Measurements from ENCODE around the gene UEVLD. TPM values are rescaled to one million over a fixed set of nuclear protein-coding genes. Genes with fewer than 3 reads are reported as not detected.

The UEVLD gene
- 12.6 to 15.6 TPM (median 14.8 TPM) in 3 replicates for total RNA-seq

GRCh38 chr11:18588297-18589252, at the start of gene UEVLD:
UEVLD (minus strand) TSS chr11:18588734; CDS start chr11:18588654, 80 bp downstream.
- Mint-ChIP-seq H3K4me1 (peaks cover 10% of the 10 kb centered on the region), H3K36me3 (no peaks in the 10 kb centered on the region), H3K9me3 (no peaks in the 10 kb centered on the region), H3K27me3 (ENCODE audit: low read depth) (no peaks in the 10 kb centered on the region), H3K4me3 (no peak within 1 kb of the TSS), H3K27ac (no peak within 1 kb of the TSS)
- TF ChIP-seq, protein P1, sequence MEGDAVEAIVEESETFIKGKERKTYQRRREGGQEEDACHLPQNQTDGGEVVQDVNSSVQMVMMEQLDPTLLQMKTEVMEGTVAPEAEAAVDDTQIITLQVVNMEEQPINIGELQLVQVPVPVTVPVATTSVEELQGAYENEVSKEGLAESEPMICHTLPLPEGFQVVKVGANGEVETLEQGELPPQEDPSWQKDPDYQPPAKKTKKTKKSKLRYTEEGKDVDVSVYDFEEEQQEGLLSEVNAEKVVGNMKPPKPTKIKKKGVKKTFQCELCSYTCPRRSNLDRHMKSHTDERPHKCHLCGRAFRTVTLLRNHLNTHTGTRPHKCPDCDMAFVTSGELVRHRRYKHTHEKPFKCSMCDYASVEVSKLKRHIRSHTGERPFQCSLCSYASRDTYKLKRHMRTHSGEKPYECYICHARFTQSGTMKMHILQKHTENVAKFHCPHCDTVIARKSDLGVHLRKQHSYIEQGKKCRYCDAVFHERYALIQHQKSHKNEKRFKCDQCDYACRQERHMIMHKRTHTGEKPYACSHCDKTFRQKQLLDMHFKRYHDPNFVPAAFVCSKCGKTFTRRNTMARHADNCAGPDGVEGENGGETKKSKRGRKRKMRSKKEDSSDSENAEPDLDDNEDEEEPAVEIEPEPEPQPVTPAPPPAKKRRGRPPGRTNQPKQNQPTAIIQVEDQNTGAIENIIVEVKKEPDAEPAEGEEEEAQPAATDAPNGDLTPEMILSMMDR (IDR thresholded peaks at IDR 0.05; ENCODE audit: unreplicated experiment): no peak
- DNase-seq (ENCODE audit: low spot score in 2 of 2, unreplicated experiment in 2 of 2): peak; percentile 78 to 92

DNA sequence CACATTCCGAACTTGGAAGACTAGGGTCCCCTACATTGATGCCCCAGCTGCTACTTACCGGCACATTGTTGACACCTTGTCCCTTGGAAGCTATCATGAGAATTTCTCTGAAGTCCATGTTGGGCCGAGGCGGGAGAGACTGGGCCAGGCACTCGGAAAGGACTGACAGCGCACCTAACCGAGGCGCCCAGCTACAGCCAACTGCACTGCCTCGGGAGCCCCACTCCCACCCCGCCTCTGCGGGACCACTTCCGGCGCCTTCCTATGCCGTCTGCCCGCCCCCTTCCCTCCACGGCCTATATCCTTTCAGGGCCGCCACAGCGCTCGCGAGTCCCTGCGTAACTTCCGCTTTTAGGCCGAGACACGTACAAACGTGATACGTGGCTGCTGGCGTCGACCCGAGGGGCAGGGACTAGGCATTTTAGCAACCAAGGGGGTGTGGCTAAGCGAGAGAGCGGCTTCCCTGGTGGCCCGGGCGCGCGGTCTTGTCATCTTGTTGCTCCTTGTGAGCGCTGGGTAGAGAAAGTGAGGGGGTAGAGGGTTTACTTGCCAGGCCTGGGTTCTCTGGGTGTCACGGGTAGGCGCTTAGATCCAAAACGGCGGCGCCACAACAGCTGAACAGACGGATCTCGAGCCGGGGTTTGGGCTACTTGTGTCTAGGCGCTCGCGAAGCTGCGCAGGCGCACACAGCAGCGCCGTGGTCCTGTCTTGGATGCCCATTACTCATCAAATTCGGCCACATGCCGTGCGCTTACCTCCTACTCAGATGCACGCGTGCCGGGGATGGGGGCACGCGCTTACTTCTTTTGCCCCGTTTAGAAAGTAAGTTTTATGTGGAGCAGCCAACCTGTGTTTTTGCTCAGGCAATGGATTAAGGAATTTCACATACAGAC, 45.9 kb upstream of the UEVLD start, which contains the start of gene SPTY2D1:
Gene SPTY2D1, minus strand, starts transcription at position 203 of the 893 bp plus-strand sequence. Its CDS starts 85 bp downstream, at position 118.
- Mint-ChIP-seq H3K27me3 (ENCODE audit: low read depth) (peaks cover 26% of the 10 kb centered on the region), H3K4me1 (peaks cover 19% of the 10 kb centered on the region), H3K27ac (peak within 1 kb of the TSS; percentile 100), H3K4me3 (peak within 1 kb of the TSS; percentile 96), H3K9me3 (no peaks in the 10 kb centered on the region), H3K36me3 (no peaks in the 10 kb centered on the region)
- TF ChIP-seq, protein P1 (IDR thresholded peaks at IDR 0.05; ENCODE audit: unreplicated experiment): no peak
- peak; percentile 93 to 98 for DNase-seq (ENCODE audit: low spot score in 2 of 2, unreplicated experiment in 2 of 2)

- no peak for DNase-seq (ENCODE audit: low spot score in 2 of 2, unreplicated experiment in 2 of 2)
- no peaks in the 10 kb centered on the region for H3K9me3 Mint-ChIP-seq
- H3K36me3 Mint-ChIP-seq: no peaks in the 10 kb centered on the region
- peak overlapping the region; percentile 100 for H3K27ac Mint-ChIP-seq
- TF ChIP-seq, protein P1 (IDR thresholded peaks at IDR 0.05; ENCODE audit: unreplicated experiment): no peak
- H3K4me1 Mint-ChIP-seq: peaks cover 19% of the 10 kb centered on the region
- peak overlapping the region; percentile 96 for H3K4me3 Mint-ChIP-seq
- H3K27me3 Mint-ChIP-seq (ENCODE audit: low read depth): peaks cover 23% of the 10 kb centered on the region
These were observed 45.0 kb upstream of the UEVLD start for GRCh38 chr11:18633256-18634139.

DNA sequence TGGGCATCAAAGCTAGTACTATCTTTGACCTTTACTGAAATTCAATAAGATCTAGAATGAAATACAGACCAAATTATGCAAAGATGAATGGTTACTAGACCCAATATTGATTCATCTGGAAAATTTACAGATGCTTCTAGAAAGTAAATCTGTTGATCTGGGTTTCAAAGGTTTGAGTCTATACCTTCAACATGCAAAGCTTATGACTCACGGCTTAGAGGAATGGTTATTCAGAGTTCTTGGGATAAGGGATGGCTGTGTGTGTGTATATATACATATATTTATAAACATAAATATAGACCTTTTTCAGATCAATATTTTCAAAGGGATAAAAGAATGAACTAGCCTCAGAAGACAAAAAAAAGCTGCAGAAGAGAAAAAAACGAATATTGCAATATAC, 44.3 kb upstream of the UEVLD start:
- no peaks in the 10 kb centered on the region for H3K36me3 Mint-ChIP-seq
- no peaks in the 10 kb centered on the region for H3K9me3 Mint-ChIP-seq
- TF ChIP-seq, protein P1 (IDR thresholded peaks at IDR 0.05; ENCODE audit: unreplicated experiment): no peak
- no peak for DNase-seq (ENCODE audit: low spot score in 2 of 2, unreplicated experiment in 2 of 2)
- H3K27ac Mint-ChIP-seq: peak overlapping the region; percentile 47
- H3K4me1 Mint-ChIP-seq: peaks cover 19% of the 10 kb centered on the region
- peak overlapping the region; percentile 96 for H3K4me3 Mint-ChIP-seq
- peaks cover 19% of the 10 kb centered on the region for H3K27me3 Mint-ChIP-seq (ENCODE audit: low read depth)

DNA sequence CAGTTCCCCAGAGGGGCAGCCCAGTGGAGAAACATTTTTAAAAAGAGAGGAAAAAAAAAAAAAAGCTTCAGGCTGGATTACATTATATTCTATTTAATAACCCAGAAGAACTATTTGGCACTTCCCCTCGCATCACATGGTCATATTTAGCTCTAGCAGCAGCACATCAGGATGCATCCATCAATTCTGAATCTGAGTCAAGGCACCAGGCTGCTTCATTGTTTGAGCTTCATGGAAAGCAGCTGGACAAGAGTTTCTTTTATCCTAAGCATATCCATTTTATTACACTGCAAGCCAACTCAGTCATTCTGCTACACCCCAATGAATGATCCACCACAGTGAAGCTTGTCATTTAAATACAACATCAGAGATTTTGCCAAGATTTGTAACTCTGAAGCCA, 35.6 kb upstream of the UEVLD start:
- TF ChIP-seq, protein P1 (IDR thresholded peaks at IDR 0.05; ENCODE audit: unreplicated experiment): no peak
- no peak overlapping the region for H3K4me3 Mint-ChIP-seq
- no peak for DNase-seq (ENCODE audit: low spot score in 2 of 2, unreplicated experiment in 2 of 2)
- H3K27me3 Mint-ChIP-seq (ENCODE audit: low read depth): no peaks in the 10 kb centered on the region
- no peak overlapping the region for H3K27ac Mint-ChIP-seq
- peaks cover 12% of the 10 kb centered on the region for H3K9me3 Mint-ChIP-seq
- H3K4me1 Mint-ChIP-seq: no peaks in the 10 kb centered on the region
- peaks cover 9% of the 10 kb centered on the region for H3K36me3 Mint-ChIP-seq

Measured in mesothelial cell of epicardium (in vitro differentiated cells).